ENCODE data around the gene TENT5C. TPM values are rescaled to one million over a fixed set of nuclear protein-coding genes. Genes with fewer than 3 reads are reported as not detected.

TENT5C gene
- total RNA-seq, 1 experiment from 2014 or later: not detected

DNA sequence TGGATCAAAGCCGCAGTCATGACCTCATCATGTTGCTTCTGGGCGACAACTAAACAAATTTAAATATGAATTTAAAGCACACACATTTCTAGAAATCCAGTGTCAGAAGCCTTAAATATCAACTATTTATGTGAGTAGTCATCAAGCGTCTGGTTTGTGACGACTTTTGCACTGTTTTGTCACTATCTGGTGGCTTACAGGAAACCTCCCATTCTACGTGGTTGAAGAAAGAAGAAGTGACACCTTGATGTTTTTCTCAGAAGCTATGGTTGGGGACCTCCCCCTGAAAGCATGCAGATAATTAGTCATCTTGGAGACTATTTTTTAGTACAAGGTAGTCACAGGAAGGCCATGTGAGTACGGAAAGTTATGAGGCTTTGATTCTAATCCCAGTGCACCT lies 58.5 kb downstream of the TENT5C start:
- Mint-ChIP-seq H3K36me3 (ENCODE audit: insufficient read depth, unreplicated experiment) (no peaks in the 10 kb centered on the region), H3K4me3 (ENCODE audit: unreplicated experiment) (no peak overlapping the region), H3K27ac (ENCODE audit: low read depth, unreplicated experiment) (no peak overlapping the region), H3K4me1 (ENCODE audit: insufficient read depth, unreplicated experiment) (no peaks in the 10 kb centered on the region), H3K9me3 (ENCODE audit: unreplicated experiment) (no peaks in the 10 kb centered on the region), H3K27me3 (ENCODE audit: insufficient read depth, unreplicated experiment) (no peaks in the 10 kb centered on the region)
- ChIA-PET POLR2A (interaction anchor here (1.2 kb wide), 1 partner anchor 9 kb away, joined by 4 read pairs; no protein-coding TSS in a partner anchor), CTCF (interaction anchor here (0.6 to 1.6 kb wide), 2 partner anchors 121 to 129 kb away, joined by 3 to 4 read pairs; no protein-coding TSS in a partner anchor)
- intact Hi-C loops (cut with micrococcal nuclease): no loop called here
- no peak for DNase-seq (ENCODE audit: unreplicated experiment)
- no TSS peak for BruUV-seq (replicated peaks)
- TF ChIP-seq, protein P1, sequence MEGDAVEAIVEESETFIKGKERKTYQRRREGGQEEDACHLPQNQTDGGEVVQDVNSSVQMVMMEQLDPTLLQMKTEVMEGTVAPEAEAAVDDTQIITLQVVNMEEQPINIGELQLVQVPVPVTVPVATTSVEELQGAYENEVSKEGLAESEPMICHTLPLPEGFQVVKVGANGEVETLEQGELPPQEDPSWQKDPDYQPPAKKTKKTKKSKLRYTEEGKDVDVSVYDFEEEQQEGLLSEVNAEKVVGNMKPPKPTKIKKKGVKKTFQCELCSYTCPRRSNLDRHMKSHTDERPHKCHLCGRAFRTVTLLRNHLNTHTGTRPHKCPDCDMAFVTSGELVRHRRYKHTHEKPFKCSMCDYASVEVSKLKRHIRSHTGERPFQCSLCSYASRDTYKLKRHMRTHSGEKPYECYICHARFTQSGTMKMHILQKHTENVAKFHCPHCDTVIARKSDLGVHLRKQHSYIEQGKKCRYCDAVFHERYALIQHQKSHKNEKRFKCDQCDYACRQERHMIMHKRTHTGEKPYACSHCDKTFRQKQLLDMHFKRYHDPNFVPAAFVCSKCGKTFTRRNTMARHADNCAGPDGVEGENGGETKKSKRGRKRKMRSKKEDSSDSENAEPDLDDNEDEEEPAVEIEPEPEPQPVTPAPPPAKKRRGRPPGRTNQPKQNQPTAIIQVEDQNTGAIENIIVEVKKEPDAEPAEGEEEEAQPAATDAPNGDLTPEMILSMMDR (IDR thresholded peaks at IDR 0.05; ENCODE audit: unreplicated experiment): no peak

DNA sequence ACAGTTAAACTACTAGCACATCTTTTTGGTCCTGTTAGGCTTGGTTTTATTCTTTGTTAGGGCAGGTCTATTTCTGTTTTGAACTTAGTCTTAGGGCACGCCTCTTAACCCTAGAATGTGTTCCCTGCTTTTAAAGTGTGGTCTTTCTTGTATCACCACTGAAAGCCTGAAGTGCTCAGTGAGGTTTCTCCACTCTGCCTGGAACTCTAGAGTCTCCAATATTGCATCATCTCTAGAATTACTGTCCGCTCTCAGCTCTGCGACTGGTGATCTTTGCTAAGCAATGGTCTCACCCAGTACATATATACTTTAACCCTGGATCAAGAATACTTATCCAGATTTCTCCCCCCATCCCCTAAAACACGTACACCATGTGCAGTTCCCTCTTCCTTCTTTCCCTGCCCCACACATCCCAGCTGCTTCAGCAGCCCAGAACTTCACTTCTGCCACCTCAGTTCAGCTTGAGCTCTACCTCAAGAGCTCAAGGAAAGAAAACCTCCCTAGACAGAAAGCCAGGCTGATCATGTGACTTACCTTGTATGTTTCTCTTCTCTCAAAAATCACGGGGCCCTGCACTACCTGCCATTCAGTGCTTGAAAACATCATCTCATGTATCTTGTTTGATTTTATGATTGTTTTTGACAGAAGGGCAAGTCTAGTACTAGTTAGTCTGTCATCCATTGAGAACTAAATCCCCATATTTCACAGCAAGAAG lies 59.9 kb downstream of the TENT5C start:
- H3K27me3 Mint-ChIP-seq (ENCODE audit: insufficient read depth, unreplicated experiment): no peaks in the 10 kb centered on the region
- POLR2A ChIA-PET: interaction anchor here (0.6 to 1.2 kb wide), 3 partner anchors 11 to 132 kb away, joined by 3 to 4 read pairs (median 3); no protein-coding TSS in a partner anchor
- intact Hi-C loops (cut with micrococcal nuclease): no loop called here
- no peak for DNase-seq (ENCODE audit: unreplicated experiment)
- CTCF ChIA-PET: interaction anchor here (0.6 to 1.6 kb wide), 4 partner anchors 17 to 382 kb away, joined by 3 to 4 read pairs (median 3); no protein-coding TSS in a partner anchor
- no TSS peak for BruUV-seq (replicated peaks)
- TF ChIP-seq, protein P1 (IDR thresholded peaks at IDR 0.05; ENCODE audit: unreplicated experiment): no peak
- H3K9me3 Mint-ChIP-seq (ENCODE audit: unreplicated experiment): no peaks in the 10 kb centered on the region
- H3K4me3 Mint-ChIP-seq (ENCODE audit: unreplicated experiment): no peak overlapping the region
- H3K4me1 Mint-ChIP-seq (ENCODE audit: insufficient read depth, unreplicated experiment): no peaks in the 10 kb centered on the region
- H3K27ac Mint-ChIP-seq (ENCODE audit: low read depth, unreplicated experiment): no peak overlapping the region
- no peaks in the 10 kb centered on the region for H3K36me3 Mint-ChIP-seq (ENCODE audit: insufficient read depth, unreplicated experiment)

DNA sequence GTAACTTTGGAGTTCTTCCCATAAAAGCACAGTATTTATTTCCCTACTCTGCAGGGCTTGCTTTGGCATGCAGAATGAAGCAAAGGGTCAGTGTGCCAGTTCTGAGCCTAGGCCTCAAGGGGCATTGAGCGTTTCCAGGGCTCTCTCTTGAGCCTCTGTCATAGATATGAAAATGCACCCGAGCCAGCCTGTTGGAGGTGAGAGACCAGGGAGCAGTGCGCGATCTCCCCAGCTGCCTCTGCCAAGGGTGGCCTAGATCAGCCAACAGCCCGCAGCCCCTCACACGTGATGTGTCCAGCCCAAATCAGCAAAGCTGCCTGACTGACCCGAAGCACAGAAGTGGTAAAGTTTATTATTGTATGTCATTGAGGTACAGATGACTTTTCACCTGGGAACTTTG lies 63.7 kb downstream of the TENT5C start:
- Mint-ChIP-seq H3K9me3 (ENCODE audit: unreplicated experiment) (no peaks in the 10 kb centered on the region), H3K4me3 (ENCODE audit: unreplicated experiment) (no peak overlapping the region), H3K27me3 (ENCODE audit: insufficient read depth, unreplicated experiment) (no peaks in the 10 kb centered on the region), H3K4me1 (ENCODE audit: insufficient read depth, unreplicated experiment) (no peaks in the 10 kb centered on the region), H3K27ac (ENCODE audit: low read depth, unreplicated experiment) (no peak overlapping the region), H3K36me3 (ENCODE audit: insufficient read depth, unreplicated experiment) (no peaks in the 10 kb centered on the region)
- intact Hi-C loops (cut with micrococcal nuclease): no loop called here
- no peak for DNase-seq (ENCODE audit: unreplicated experiment)
- POLR2A ChIA-PET: no interaction called here
- TF ChIP-seq, protein P1 (IDR thresholded peaks at IDR 0.05; ENCODE audit: unreplicated experiment): no peak
- no TSS peak for BruUV-seq (replicated peaks)
- CTCF ChIA-PET: no interaction called here

DNA sequence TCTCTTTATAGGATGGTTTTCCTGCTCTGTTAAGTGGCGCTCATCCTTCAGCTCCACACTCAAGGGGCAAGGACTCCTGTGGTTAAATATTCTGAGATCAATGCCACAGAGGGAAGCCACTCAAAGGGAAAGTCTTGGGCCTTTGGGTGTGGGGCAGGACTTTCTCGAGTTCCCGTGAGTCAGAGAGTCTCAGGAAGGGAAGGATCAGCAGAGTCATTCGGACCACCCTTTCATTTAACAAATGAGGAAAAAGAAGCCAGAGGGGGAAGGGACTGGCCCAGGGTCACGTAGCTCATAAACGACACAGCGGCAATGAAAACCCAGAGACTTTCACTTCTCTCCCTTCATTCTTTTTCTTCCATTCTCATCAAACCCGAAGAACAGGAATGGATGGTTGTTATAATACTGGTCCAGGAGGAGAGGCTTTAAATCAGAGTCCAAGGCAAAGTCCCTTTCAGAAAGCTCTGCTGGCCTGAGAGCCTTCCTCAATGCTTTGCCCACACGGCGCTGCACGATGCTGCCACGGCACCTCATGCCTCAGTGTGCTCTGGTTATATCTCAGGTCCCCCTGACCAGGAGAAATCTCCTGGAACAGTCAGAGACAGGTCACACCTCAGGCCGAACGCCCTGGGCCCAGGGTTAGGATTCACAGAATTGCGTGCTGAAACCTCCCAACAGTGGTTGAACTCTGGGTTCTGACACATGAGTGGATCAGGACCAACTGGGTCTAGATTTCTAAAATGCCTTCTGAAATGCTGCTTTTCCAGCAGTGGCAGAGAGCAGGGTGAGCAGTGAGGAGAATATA lies 65.3 kb downstream of the TENT5C start:
- intact Hi-C loops (cut with micrococcal nuclease): loop anchor here (10.0 kb wide), 1 partner anchor 136 kb away; no protein-coding TSS in a partner anchor
- H3K9me3 Mint-ChIP-seq (ENCODE audit: unreplicated experiment): no peaks in the 10 kb centered on the region
- H3K27ac Mint-ChIP-seq (ENCODE audit: low read depth, unreplicated experiment): no peak overlapping the region
- TF ChIP-seq, protein P1 (IDR thresholded peaks at IDR 0.05; ENCODE audit: unreplicated experiment): no peak
- no peak overlapping the region for H3K4me3 Mint-ChIP-seq (ENCODE audit: unreplicated experiment)
- peaks cover 10% of the 10 kb centered on the region for H3K27me3 Mint-ChIP-seq (ENCODE audit: insufficient read depth, unreplicated experiment)
- H3K36me3 Mint-ChIP-seq (ENCODE audit: insufficient read depth, unreplicated experiment): no peaks in the 10 kb centered on the region
- DNase-seq (ENCODE audit: unreplicated experiment): no peak
- ChIA-PET POLR2A (interaction anchor here (0.6 to 0.7 kb wide), 2 partner anchors 42 to 353 kb away, joined by 3 to 4 read pairs; no protein-coding TSS in a partner anchor), CTCF (interaction anchor here (0.7 kb wide), 1 partner anchor 156 kb away, joined by 4 read pairs; no protein-coding TSS in a partner anchor)
- H3K4me1 Mint-ChIP-seq (ENCODE audit: insufficient read depth, unreplicated experiment): no peaks in the 10 kb centered on the region
- BruUV-seq (replicated peaks): no TSS peak
